Hematopoietic multipotent progenitor cell treated with erythropoietin and hydrocortisone succinate and interleukin-3 and kit ligand, for 17 days (in vitro differentiated cells): Measurements from ENCODE around the gene PRF1.
"Not testable (repeated sequence)": the region's sequence is repeated elsewhere in the genome, so short reads cannot be mapped to it uniquely, and the experiment has no call there.

Source experiments
- DNase-seq: peaks from one replicate; pipeline ENCODE4 v3.0.0-alpha.2; 2015; ENCODE audit warnings: low spot score

Gene PRF1

DNA sequence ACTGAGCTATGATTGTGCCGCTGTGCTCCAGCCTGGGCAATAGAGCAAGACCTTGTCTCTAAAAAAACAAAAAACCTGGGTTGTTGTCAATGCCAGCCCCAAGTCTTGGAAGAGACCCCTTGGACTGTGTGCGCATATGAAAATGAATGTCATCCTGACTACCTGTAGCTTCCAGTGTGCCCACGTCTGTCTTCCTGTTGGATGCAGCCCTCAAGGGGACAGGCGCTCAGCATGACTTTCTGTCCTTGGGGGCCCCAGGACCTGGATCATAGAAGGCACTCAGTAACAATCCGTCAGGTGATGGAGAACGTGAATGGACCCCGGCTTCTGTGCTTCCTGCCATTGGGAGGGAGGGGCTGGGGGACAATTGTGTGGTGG, 9.0 kb downstream of the PRF1 start:
- DNase-seq, result no peak

DNA sequence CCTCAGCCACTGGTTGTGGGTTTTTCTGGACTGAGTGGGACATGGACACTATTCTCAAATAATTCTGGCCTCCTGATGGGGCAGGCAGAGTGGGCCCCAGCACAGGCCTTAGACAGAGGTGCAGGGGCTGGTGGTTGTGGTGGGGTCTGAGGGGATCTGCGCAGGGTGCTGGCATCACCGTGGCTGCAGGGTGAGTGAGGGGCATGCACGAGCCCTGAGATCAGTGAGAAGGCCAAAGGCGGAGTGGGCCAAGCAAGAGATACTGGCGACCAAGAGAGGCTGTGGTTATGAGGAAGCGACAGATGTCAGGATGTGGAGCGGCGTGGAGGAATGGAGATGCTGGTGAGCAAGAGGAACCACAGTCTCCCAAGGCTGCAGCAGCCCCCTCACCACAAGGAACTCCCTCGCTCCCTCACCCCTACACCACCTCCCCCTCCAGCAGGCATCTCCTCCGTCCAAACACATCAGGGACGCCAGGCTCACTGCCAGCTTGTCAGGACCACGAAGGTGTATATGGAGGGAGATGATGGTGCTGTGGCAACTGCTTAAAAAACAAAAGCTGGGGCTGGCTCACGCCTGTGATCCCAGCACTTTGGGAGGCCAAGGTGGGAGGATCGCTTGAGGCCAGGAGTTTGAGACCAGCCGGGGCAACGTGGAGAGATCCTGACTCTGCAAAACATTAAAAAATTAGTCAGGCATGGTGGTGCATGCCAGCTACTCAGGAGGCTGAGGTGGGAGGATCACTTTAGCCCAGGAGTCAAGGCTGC, 9.6 kb downstream of the PRF1 start:
- DNase-seq, result no peak

GRCh38 chr10:70592186-70592735, 10.3 kb downstream of the PRF1 start:
- no peak for DNase-seq

GRCh38 chr10:70590655-70591416, 11.7 kb downstream of the PRF1 start:
- DNase-seq, result no peak

DNA sequence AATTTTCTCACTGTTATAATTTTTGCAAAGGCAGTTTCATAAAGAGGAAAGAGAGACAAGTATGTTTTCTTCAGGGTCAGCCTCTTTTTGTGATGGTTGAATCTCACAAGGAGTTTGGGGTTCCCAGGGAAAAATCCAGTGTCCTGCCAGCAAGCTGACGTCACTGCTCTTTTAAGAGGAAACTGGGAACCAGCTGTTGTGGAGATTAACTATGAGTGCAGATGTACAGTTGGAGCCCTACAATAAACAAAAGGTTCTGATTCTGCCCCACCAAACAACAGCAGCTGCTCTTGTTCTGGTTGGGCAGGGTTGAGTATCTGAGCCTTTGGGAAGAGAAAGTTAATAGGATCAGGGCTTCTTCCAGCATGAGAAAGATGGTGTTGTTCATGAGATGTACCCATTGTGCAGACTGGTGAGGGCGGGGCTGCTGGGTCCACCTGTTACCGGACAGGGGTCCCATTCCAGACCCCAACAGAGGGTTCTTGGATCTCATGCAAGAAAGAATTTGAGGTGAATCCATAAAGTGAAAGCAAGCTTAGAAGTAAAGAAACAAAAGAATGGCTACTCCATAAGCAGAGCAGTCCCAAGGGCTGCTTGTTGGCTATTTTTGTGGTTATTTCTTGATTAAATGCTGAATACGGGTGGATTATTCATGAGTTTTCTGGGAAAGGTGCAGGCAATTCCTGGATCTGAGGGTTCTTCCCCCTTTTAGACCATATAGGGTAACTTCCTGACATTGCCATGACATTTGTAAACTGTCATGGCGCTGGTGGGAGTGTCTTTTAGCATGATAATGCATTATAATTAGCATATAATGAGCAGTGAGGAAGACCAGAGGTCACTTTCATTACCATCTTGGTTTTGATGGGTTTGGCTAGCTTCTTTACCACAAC, 12.5 kb downstream of the PRF1 start:
- DNase-seq, result no peak

DNA sequence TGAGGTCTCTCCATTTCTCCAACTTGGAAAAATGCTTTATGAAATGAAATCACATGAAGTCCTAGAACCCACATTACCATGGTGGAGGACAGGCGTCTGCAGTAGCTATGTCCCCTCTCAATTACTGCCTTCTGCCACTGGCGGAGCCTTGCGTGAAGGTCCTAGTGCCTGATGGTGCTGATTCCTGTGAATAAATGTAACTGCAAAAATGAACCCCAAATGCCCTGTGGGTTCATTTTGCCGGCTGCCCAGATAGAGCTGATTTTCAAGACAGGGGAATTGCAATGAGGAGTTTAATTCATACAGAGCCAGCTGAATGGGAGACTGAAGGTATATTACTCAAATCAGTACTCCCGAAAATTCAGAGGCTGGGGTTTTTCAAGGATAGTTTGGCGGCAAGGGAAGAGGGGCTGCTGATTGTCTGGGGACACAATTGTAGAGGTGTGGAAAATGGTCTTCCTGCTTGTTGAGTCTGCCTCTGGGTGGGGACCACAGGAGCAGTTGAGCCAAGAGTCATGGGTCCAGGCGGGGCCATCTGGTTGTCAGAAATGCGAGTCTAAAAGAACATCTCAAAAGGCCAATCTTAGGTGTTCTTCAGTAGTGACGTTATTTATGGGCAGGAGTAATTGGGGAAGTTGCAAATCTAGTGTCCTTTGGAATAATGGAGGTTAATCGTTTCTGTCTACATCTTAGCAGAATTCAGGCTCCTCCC, 13.5 kb downstream of the PRF1 start:
- DNase-seq, result no peak

DNA sequence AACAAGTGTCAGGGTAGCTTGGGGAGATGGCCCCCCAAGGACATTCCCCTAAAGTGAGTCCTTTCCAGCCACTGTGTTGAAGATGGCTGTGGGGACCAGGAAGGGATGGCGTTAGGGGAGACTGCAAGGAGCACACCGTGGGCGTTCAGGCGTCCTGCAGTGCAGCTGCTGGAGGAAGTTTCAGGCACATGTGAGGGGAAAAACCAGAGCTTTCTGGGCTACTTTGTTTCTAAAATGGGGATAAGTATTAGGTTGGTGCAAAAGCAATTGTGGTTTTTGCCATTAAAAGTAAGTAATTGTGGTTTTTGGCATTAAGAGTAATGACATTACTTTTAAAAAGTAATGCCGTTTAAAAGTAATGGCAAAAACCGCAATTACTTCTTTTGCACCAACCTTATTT, 14.3 kb downstream of the PRF1 start:
- DNase-seq, result no peak

DNA sequence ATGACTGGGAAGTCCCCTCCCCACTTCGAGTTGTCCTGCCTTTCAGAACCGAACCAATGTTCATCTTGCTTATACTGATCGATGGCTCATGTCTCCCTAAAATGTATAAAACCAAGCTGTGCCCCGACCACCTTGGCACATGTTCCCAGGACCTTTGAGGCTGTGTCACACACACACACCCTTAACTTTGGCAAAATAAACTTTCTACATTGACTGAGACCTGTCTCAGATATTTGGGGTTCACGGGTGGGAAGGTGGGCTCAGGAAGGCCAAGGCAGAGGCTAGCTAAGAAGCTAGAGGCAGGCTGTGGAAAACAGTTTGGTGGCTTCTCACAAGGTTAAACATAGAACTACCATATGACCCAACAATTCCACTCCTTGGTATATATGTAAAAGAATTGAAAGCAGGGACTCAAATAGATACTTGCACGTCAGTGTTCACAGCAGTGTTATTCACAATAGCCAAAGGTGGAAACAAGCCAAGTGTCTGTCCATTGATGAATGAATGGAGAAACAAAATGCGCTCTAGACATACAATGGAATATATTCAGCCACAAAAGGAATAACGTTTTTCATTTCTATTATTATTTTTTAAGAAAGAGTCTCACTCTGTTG, 15.4 kb downstream of the PRF1 start:
- no peak for DNase-seq

GRCh38 chr10:70586348-70586930, 16.1 kb downstream of the PRF1 start:
- DNase-seq, result no peak

DNA sequence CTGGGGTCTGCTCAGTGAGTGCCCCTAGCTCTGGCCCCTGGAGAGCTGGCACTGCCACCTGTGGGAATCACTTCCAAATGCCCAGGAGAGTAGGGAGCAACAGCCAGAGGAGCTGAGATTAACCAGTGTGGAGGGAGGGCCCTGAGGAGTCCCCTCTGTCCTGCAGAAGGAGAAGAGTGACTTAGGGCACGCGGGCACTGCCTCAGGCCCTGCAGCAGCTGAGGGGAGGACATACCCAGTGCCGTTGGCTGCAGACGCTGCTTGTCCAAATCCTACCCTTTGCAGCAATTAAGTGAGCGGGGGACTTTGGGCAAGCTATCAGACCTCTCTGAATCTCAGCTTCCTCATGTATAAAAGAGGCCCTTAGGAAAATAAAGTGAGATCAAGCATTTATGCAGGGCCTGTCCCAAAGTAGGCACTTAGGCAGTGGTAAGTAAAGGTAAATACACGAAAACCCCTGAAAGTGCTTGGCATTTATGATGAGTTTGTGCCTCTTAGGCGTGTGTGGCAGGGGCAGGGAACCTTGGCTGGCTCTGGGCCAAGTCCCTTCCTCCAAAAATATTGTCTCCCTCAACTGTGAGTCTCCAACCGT, 16.9 kb downstream of the PRF1 start:
- DNase-seq, result no peak

GRCh38 chr10:70584909-70585544, 17.5 kb downstream of the PRF1 start:
- DNase-seq, result no peak

DNA sequence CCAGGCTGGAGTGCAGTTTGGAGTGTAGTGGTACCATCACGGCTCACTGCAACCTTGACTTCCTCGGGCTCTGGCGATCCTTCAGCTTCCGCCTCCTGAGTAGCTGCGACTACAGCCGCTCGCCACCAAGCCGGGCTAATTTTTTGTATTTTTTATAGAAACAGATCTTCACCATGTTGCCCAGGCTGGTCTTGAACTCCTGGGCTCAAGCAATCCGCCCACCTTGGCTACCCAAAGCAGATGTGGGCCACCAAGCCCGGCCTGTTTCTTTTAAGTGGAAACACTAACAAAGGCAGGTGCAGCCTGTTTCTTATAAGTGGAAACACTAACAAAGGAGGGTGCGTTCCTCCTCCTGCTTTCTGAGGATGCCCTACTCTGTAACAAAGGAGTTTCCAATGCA, 18.2 kb downstream of the PRF1 start:
- no peak for DNase-seq

- DNase-seq, result no peak
Observed at GRCh38 chr10:70583669-70584037, 18.9 kb downstream of the PRF1 start.

DNA sequence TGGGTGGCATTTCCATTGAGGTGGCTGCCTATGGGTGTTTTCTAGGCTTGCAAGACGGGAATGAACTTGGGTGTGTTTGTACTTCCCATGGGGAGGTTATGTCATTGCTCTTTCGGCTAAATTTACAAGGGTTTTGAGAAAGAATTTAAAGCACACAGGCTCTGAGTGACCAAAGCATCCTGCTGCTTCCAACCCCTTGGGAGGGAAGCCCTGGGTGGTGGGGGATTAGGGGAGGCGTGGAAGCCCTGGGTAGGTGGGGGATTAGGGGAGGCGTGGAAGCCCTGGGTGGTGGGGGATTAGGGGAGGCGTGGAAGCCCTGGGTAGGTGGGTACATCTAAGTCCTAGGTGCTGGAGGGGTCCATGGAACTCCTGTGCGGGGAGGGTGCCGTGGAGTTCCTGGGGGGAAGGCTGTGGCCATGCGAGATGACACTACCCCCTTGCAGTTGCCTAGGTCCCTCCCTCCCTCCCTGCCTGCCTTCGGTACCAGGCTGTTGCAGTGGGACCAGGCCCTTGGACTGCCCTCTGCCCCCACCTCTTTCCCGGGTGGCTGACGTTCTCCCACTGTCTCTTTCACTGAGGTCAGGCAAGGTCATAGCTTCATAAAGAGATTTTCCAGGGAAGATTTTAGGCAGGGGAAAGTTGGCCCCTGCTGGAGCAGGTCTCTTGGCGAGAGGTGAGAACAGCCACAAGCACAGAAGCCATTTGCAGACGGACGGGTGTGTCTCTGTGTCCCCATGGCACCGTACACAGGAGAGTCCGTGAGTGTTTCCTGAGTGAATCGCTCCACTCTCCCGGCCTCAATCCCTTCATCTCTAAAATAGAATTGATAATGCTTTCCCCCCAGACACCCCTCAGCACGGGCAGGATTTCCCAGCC, 19.5 kb downstream of the PRF1 start:
- DNase-seq, result no peak

GRCh38 chr10:70581176-70581575, 21.4 kb downstream of the PRF1 start:
- DNase-seq, result not testable (repeated sequence)

DNA sequence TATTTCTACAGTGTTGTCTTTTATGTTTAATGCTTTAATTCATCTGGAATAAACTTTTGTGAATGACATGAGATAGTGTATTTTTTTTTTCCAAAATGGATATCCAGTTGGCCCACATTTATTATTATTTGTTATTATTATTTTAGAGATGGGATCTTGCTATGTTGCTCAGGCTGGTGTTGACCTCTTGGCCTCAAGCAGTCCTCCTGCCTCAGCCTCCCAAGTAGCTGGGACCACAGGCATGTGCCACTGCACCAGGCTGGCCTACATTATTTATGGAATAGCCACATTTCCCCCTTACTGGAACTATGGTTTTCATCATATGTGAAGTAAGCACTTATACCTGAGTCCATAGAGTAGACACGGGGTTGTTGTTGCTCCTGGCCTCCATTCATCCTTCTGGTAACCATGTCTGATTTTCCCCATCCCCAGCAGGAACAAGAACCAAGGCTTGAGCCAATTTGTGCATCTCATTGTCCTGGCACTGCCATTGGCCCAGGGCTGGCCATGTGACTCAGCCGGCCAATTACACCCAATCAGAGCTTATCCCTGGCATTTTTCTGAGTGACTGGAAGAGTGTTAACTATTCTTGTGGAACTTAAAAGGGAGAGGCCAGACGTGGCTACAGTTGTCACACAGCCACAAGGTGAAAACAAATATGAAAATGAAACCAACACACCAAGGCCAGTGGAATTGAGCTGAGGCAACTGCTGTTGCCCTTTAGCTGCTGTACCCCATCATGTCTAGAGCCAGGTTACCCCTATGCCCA, 23.1 kb downstream of the PRF1 start:
- DNase-seq, result no peak

- DNase-seq, result no peak
Observed at GRCh38 chr10:70578371-70578947, 24.1 kb downstream of the PRF1 start.
